SK-N-SH treated with all-trans-retinoic acid at 6 μM for 48 hours (cell line): ENCODE data around the gene BSN.

Experiments
- ATAC-seq: fragments of 200-7000 bp; cut with Tn5 transposase; 3 replicates; pipeline ENCODE4 v1.9.1; 2020; ENCODE audit warnings: mild to moderate bottlenecking, moderate library complexity
- ARNTL ChIP-seq: fragments of 450-650 bp; formaldehyde crosslinking; IDR thresholded peaks from 2 replicates; pipeline ENCODE4 v1.5.0; 2020; ENCODE audit warnings: low read depth, mild to moderate bottlenecking, moderate library complexity, borderline replicate concordance
- CREB5 ChIP-seq: fragments of 250-450 bp; sonication (Bioruptor Pico); IDR thresholded peaks from 2 replicates; pipeline ENCODE4 v1.5.1; 2020; ENCODE audit warnings: low read depth, mild to moderate bottlenecking, moderate library complexity
- CSDC2 ChIP-seq: fragments of 250-450 bp; sonication (Bioruptor Pico); IDR thresholded peaks from 2 replicates; pipeline ENCODE4 v1.5.0; 2020; ENCODE audit warnings: mild to moderate bottlenecking, moderate library complexity
- ESRRG ChIP-seq: fragments of 250-450 bp; sonication (Bioruptor Pico); IDR thresholded peaks from 2 replicates; pipeline ENCODE4 v1.6.1; 2021; ENCODE audit warnings: mild to moderate bottlenecking
- GLIS3 ChIP-seq: fragments of 250-450 bp; sonication (Bioruptor Pico); IDR thresholded peaks from 2 replicates; pipeline ENCODE4 v1.5.0; 2020; ENCODE audit warnings: mild to moderate bottlenecking, moderate library complexity
- ISL1 ChIP-seq: fragments of 250-450 bp; sonication (Bioruptor Pico); IDR thresholded peaks from 2 replicates; pipeline ENCODE4 v2.1.2; 2022; ENCODE audit warnings: mild to moderate bottlenecking, moderate library complexity
- OSR1 ChIP-seq: fragments of 250-450 bp; sonication (Bioruptor Pico); IDR thresholded peaks from 2 replicates; pipeline ENCODE4 v1.8.0; 2022; ENCODE audit warnings: moderate library complexity, mild to moderate bottlenecking, inconsistent platforms
- PPARA ChIP-seq: fragments of 250-450 bp; sonication (Bioruptor Pico); IDR thresholded peaks from 2 replicates; pipeline ENCODE4 v1.5.0; 2020; ENCODE audit warnings: mild to moderate bottlenecking, borderline replicate concordance
- SNAI2 ChIP-seq: fragments of 250-450 bp; sonication (Bioruptor Pico); IDR thresholded peaks from 2 replicates; pipeline ENCODE4 v1.5.0; 2020; ENCODE audit warnings: mild to moderate bottlenecking, moderate library complexity
- TCF4 ChIP-seq: fragments of 250-450 bp; sonication (Bioruptor Pico); IDR thresholded peaks from 2 replicates; pipeline ENCODE4 v1.8.0; 2021; ENCODE audit warnings: mild to moderate bottlenecking, moderate library complexity, borderline replicate concordance
- TOX ChIP-seq: fragments of 250-450 bp; sonication (Bioruptor Pico); IDR thresholded peaks from 2 replicates; pipeline ENCODE4 v1.8.0; 2021; ENCODE audit warnings: mild to moderate bottlenecking, moderate library complexity, borderline replicate concordance
- ZC3H10 ChIP-seq: fragments of 250-450 bp; sonication (Bioruptor Pico); IDR thresholded peaks from 2 replicates; pipeline ENCODE4 v1.5.1; 2021; ENCODE audit warnings: mild to moderate bottlenecking, moderate library complexity
- ZFP3 ChIP-seq: fragments of 250-450 bp; sonication (Bioruptor Pico); IDR thresholded peaks from 2 replicates; pipeline ENCODE4 v1.5.0; 2020; ENCODE audit warnings: mild to moderate bottlenecking, moderate library complexity
- ZFP30 ChIP-seq: fragments of 450-650 bp; formaldehyde crosslinking; IDR thresholded peaks from 2 replicates; pipeline ENCODE4 v1.5.0; 2022; ENCODE audit warnings: mild to moderate bottlenecking, moderate library complexity
- ZNF565 ChIP-seq: fragments of 450-650 bp; formaldehyde crosslinking; conservative IDR thresholded peaks from 2 replicates; pipeline ENCODE4 v1.5.0; 2020; ENCODE audit warnings: low read depth, mild to moderate bottlenecking, moderate library complexity
- ZNF70 ChIP-seq: fragments of 450-650 bp; formaldehyde crosslinking; IDR thresholded peaks from 2 replicates; pipeline ENCODE4 v1.5.0; 2020; ENCODE audit warnings: mild to moderate bottlenecking, moderate library complexity
- ZNF8 ChIP-seq: fragments of 450-650 bp; formaldehyde crosslinking; IDR thresholded peaks from 2 replicates; pipeline ENCODE4 v1.5.0; 2020; ENCODE audit warnings: mild to moderate bottlenecking, moderate library complexity
- TF ChIP-seq, protein P1 (sequence below): fragments of 250-450 bp; sonication (Bioruptor Pico); IDR thresholded peaks from 2 replicates; pipeline ENCODE4 v1.8.0; 2021; ENCODE audit warnings: low read depth, mild to moderate bottlenecking, moderate library complexity, borderline replicate concordance
- TF ChIP-seq, protein P2 (sequence below): fragments of 250-450 bp; sonication (Bioruptor Pico); IDR thresholded peaks from 2 replicates; pipeline ENCODE4 v1.5.0; 2020; ENCODE audit warnings: mild to moderate bottlenecking, moderate library complexity
- TF ChIP-seq, protein P3 (sequence below): fragments of 250-450 bp; sonication (Bioruptor Pico); IDR thresholded peaks from 2 replicates; pipeline ENCODE4 v1.8.0; 2020; ENCODE audit warnings: mild to moderate bottlenecking, moderate library complexity, borderline replicate concordance

The BSN gene

GRCh38 chr3:49593041-49593440, 38.8 kb downstream of the BSN start:
- TF ChIP-seq, protein P1, sequence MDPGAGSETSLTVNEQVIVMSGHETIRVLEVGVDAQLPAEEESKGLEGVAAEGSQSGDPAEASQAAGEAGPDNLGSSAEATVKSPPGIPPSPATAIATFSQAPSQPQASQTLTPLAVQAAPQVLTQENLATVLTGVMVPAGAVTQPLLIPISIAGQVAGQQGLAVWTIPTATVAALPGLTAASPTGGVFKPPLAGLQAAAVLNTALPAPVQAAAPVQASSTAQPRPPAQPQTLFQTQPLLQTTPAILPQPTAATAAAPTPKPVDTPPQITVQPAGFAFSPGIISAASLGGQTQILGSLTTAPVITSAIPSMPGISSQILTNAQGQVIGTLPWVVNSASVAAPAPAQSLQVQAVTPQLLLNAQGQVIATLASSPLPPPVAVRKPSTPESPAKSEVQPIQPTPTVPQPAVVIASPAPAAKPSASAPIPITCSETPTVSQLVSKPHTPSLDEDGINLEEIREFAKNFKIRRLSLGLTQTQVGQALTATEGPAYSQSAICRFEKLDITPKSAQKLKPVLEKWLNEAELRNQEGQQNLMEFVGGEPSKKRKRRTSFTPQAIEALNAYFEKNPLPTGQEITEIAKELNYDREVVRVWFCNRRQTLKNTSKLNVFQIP (CRISPR knock-in tag) = no peak
- TF ChIP-seq SNAI2 (CRISPR knock-in tag) (no peak), PPARA (CRISPR knock-in tag) (no peak), ZNF70 (CRISPR knock-in tag) (no peak), GLIS3 (no peak), ISL1 (no peak), ARNTL (CRISPR knock-in tag) (no peak), ZNF8 (no peak)
- no peak for ATAC-seq

- no peak for ATAC-seq
- TF ChIP-seq, protein P2, sequence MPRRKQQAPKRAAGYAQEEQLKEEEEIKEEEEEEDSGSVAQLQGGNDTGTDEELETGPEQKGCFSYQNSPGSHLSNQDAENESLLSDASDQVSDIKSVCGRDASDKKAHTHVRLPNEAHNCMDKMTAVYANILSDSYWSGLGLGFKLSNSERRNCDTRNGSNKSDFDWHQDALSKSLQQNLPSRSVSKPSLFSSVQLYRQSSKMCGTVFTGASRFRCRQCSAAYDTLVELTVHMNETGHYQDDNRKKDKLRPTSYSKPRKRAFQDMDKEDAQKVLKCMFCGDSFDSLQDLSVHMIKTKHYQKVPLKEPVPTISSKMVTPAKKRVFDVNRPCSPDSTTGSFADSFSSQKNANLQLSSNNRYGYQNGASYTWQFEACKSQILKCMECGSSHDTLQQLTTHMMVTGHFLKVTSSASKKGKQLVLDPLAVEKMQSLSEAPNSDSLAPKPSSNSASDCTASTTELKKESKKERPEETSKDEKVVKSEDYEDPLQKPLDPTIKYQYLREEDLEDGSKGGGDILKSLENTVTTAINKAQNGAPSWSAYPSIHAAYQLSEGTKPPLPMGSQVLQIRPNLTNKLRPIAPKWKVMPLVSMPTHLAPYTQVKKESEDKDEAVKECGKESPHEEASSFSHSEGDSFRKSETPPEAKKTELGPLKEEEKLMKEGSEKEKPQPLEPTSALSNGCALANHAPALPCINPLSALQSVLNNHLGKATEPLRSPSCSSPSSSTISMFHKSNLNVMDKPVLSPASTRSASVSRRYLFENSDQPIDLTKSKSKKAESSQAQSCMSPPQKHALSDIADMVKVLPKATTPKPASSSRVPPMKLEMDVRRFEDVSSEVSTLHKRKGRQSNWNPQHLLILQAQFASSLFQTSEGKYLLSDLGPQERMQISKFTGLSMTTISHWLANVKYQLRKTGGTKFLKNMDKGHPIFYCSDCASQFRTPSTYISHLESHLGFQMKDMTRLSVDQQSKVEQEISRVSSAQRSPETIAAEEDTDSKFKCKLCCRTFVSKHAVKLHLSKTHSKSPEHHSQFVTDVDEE (CRISPR knock-in tag) = no peak
- TF ChIP-seq ESRRG (no peak), ZFP3 (CRISPR knock-in tag) (no peak)
- TF ChIP-seq, protein P3, sequence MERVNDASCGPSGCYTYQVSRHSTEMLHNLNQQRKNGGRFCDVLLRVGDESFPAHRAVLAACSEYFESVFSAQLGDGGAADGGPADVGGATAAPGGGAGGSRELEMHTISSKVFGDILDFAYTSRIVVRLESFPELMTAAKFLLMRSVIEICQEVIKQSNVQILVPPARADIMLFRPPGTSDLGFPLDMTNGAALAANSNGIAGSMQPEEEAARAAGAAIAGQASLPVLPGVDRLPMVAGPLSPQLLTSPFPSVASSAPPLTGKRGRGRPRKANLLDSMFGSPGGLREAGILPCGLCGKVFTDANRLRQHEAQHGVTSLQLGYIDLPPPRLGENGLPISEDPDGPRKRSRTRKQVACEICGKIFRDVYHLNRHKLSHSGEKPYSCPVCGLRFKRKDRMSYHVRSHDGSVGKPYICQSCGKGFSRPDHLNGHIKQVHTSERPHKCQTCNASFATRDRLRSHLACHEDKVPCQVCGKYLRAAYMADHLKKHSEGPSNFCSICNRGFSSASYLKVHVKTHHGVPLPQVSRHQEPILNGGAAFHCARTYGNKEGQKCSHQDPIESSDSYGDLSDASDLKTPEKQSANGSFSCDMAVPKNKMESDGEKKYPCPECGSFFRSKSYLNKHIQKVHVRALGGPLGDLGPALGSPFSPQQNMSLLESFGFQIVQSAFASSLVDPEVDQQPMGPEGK (CRISPR knock-in tag) = no peak
These were observed 46.5 kb downstream of the BSN start for GRCh38 chr3:49600781-49601180.

GRCh38 chr3:49601358-49602048, 47.2 kb downstream of the BSN start:
- ATAC-seq = no peak
- TF ChIP-seq ZNF70 (CRISPR knock-in tag) (no peak), GLIS3 (no peak), ZNF565 (CRISPR knock-in tag) (no peak), OSR1 (CRISPR knock-in tag) (no peak), ZC3H10 (CRISPR knock-in tag) (no peak), TOX (CRISPR knock-in tag) (no peak), TCF4 (no peak), ZFP3 (CRISPR knock-in tag) (no peak)
- TF ChIP-seq, protein P3 (CRISPR knock-in tag) = no peak

DNA sequence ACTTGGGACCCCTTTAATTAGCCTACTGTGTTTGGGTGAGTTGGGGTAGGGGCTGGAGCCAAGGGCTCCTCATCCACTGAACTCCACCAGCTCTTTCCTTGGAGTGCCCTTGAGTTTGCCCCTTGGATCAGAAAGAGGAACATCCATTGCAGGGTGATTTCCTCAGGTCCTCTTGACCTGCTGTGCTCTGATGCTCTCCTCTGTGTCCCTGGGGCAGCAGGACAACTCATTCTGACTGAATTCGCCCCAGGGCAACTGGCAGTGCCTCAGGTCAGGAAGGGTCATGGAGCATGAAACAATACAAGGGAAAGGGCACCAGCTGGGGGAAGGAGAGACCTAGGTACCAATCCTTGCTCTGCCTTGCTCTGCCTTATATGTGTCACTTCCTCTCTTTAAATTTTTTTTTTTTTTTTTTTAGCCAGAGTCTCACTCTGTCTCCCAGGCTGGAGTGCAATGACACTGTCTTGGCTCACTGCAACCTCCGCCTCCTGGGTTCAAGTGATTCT, 47.8 kb downstream of the BSN start:
- no peak; the same call in 2 of the 3 replicates for ATAC-seq
- TF ChIP-seq ZC3H10 (CRISPR knock-in tag) (no peak), GLIS3 (no peak), PPARA (CRISPR knock-in tag) (no peak), TCF4 (no peak), CREB5 (no peak), ZNF70 (CRISPR knock-in tag) (no peak), CSDC2 (no peak), ZFP30 (CRISPR knock-in tag) (no peak), ZNF565 (CRISPR knock-in tag) (no peak), ZNF8 (no peak), TOX (CRISPR knock-in tag) (no peak)
- TF ChIP-seq, protein P1 (CRISPR knock-in tag) = no peak
- TF ChIP-seq, protein P2 (CRISPR knock-in tag) = no peak
